Hepatocyte (in vitro differentiated cells): ENCODE data around the gene ZNF142.

ENCODE experiments used
- EZH2 ChIP-seq: fragments of 200-600 bp; sonication (generic); IDR thresholded peaks from 2 replicates; pipeline ENCODE4 v1.6.1; 2016; ENCODE audit warnings: antibody characterized with exemption, mild to moderate bottlenecking, borderline replicate concordance
- TF ChIP-seq, protein P1 (sequence below): fragments of 200-600 bp; sonication (generic); IDR thresholded peaks from 2 replicates; pipeline ENCODE4 v1.5.1; 2016; ENCODE audit warnings: antibody characterized with exemption, mild to moderate bottlenecking; ENCODE audit not compliant: poor library complexity

DNA sequence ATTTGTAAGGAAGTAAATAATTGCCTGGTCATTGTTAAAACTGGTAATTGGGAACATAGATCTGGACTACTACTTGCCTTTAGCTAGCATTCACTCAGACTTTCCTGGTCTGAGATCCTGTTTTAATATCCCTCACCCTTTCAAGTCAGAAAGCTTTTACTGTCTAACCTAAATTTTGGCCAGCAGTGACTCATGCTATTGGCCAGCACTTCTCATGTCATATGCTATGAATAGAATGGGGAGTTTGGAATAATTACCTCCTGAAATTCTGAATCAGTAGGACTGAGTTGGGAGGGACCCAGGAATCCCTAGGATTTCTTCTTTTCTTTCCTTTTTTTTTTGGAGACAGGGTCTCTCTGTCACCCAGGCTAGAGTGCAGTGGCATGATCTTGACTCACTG, 31.8 kb upstream of the ZNF142 start:
- no peak for TF ChIP-seq EZH2
- TF ChIP-seq, protein P1, sequence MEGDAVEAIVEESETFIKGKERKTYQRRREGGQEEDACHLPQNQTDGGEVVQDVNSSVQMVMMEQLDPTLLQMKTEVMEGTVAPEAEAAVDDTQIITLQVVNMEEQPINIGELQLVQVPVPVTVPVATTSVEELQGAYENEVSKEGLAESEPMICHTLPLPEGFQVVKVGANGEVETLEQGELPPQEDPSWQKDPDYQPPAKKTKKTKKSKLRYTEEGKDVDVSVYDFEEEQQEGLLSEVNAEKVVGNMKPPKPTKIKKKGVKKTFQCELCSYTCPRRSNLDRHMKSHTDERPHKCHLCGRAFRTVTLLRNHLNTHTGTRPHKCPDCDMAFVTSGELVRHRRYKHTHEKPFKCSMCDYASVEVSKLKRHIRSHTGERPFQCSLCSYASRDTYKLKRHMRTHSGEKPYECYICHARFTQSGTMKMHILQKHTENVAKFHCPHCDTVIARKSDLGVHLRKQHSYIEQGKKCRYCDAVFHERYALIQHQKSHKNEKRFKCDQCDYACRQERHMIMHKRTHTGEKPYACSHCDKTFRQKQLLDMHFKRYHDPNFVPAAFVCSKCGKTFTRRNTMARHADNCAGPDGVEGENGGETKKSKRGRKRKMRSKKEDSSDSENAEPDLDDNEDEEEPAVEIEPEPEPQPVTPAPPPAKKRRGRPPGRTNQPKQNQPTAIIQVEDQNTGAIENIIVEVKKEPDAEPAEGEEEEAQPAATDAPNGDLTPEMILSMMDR, result no peak
